HTR-8/SVneo (cell line): ENCODE results near the gene ATF6B.
"Not testable (repeated sequence)": the region's sequence is repeated elsewhere in the genome, so short reads cannot be mapped to it uniquely, and the experiment has no call there.

Source experiments
- DNase-seq: peaks from one replicate; pipeline ENCODE4 v3.0.0; 2011; ENCODE audit warnings: low spot score, mixed read lengths; ENCODE audit not compliant: insufficient read length
- FAIRE-seq: peaks from 2 replicates; lab custom pipeline; 2011; peaks lifted over from hg19 to GRCh38; lab: Jason Lieb, UNC

Gene ATF6B

GRCh38 chr6:32109765-32110160, 18.3 kb downstream of the ATF6B start:
- FAIRE-seq = no peak
- DNase-seq = no peak

- FAIRE-seq (no peak), DNase-seq (no peak)
These were observed 18.8 kb downstream of the ATF6B start, which contains the start of gene TNXB for GRCh38 chr6:32109114-32109764. Gene TNXB, minus strand, starts transcription at chr6:32109338. Its CDS starts 11,140 bp downstream, at chr6:32098198.

GRCh38 chr6:32108727-32109113, 19.3 kb downstream of the ATF6B start:
- FAIRE-seq = no peak
- no peak for DNase-seq

GRCh38 chr6:32108094-32108627, 19.9 kb downstream of the ATF6B start:
- peak; percentile 38 for FAIRE-seq
- no peak for DNase-seq

- peak; percentile 31 for FAIRE-seq
- no peak for DNase-seq
These were observed 20.6 kb downstream of the ATF6B start for GRCh38 chr6:32107406-32107805.

- DNase-seq (no peak), FAIRE-seq (no peak)
These were observed 22.6 kb downstream of the ATF6B start for GRCh38 chr6:32105433-32105832.

- DNase-seq = no peak
- no peak for FAIRE-seq
These were observed 25.8 kb downstream of the ATF6B start for GRCh38 chr6:32102255-32102654.

GRCh38 chr6:32100251-32100650, 27.8 kb downstream of the ATF6B start:
- FAIRE-seq, DNase-seq: not testable (repeated sequence)

- DNase-seq (no peak), FAIRE-seq (no peak)
These were observed 30.7 kb downstream of the ATF6B start for GRCh38 chr6:32097364-32097763.

- DNase-seq (no peak), FAIRE-seq (no peak)
These were observed 31.4 kb downstream of the ATF6B start for GRCh38 chr6:32096394-32097258.

GRCh38 chr6:32096087-32096393, 32.0 kb downstream of the ATF6B start:
- FAIRE-seq (no peak), DNase-seq (no peak)

- FAIRE-seq (no peak), DNase-seq (no peak)
These were observed 32.5 kb downstream of the ATF6B start for GRCh38 chr6:32095338-32096086.

GRCh38 chr6:32092760-32093497, 35.1 kb downstream of the ATF6B start:
- DNase-seq (no peak), FAIRE-seq (no peak)

GRCh38 chr6:32089082-32089828, 38.8 kb downstream of the ATF6B start:
- FAIRE-seq = no peak

GRCh38 chr6:32088487-32089049, 39.5 kb downstream of the ATF6B start:
- no peak for DNase-seq
- FAIRE-seq = no peak

More at GRCh38 chr6:32089082-32089828, 38.8 kb downstream of the ATF6B start:
- no peak for DNase-seq

GRCh38 chr6:32087574-32088486, 40.2 kb downstream of the ATF6B start:
- FAIRE-seq = no peak
- no peak for DNase-seq

GRCh38 chr6:32086661-32087573, 41.1 kb downstream of the ATF6B start:
- peak; percentile 70 for DNase-seq
- peak; percentile 52 for FAIRE-seq
